Tibial artery (tissue), 4 donors: Measurements from ENCODE around the gene CDH4.

Experiments
- DNase-seq, 2 donors: peaks; one replicate each; pipeline ENCODE4 v3.0.0-alpha.2; 2019
- H3K27ac ChIP-seq, 2 donors: fragments of 200-600 bp; sonication (generic) in 1 of 2; 1 replicate in 1 of 2; 2 replicates in 1 of 2; pipeline ENCODE4 v1.5.1; 2018 to 2019; ENCODE audit warnings: mild to moderate bottlenecking in 1 of 2
- H3K27me3 ChIP-seq, 2 donors: fragments of 200-600 bp; sonication (generic) in 1 of 2; one replicate each; pipeline versions ENCODE4 v1.5.1 to v1.6.0; 2016 to 2019
- H3K36me3 ChIP-seq, 3 donors: fragments of 200-600 bp; sonication (generic) in 2 of 3; one replicate each; pipeline ENCODE4 v1.5.1; 2016 to 2019; ENCODE audit warnings: mild to moderate bottlenecking in 2 of 3
- H3K4me1 ChIP-seq, 4 donors: fragments of 200-600 bp; sonication (generic) in 2 of 4; 1 replicate in 3 of 4; 2 replicates in 1 of 4; pipeline ENCODE4 v1.5.1; 2016 to 2019
- H3K4me3 ChIP-seq, 2 donors: fragments of 200-600 bp; sonication (generic) in 1 of 2; 1 replicate in 1 of 2; 2 replicates in 1 of 2; pipeline ENCODE4 v1.5.1; 2018 to 2019; ENCODE audit warnings: mild to moderate bottlenecking in 2 of 2
- H3K9me3 ChIP-seq, 3 donors: fragments of 200-600 bp; sonication (generic) in 1 of 3; one replicate each; pipeline ENCODE4 v1.5.1; 2016 to 2019
- CTCF ChIP-seq, 2 experiments: fragments of 200-600 bp in 1 of 2; fragments of 450-650 bp in 1 of 2; IDR thresholded peaks; one replicate each; pipeline ENCODE4 v1.5.1; 2017 to 2019; ENCODE audit warnings: antibody characterized with exemption in 2 of 2, mild to moderate bottlenecking in 1 of 2, moderate library complexity in 1 of 2
- intact Hi-C: fragments of 100-400 bp; cut with DNase I; formaldehyde crosslinking; loops from one replicate; pipeline ENCODE4 v1.15.0; 2023; ENCODE audit warnings: low total_unique reads

CDH4 gene

GRCh38 chr20:61588411-61589385 lies 336.6 kb downstream of the CDH4 start:
- H3K4me3 ChIP-seq = no peak overlapping the region
- H3K27me3 ChIP-seq = peaks cover 0 to 9% of the 10 kb centered on the region in 2 donors
- H3K9me3 ChIP-seq = peaks cover 0 to 16% (median 12%) of the 10 kb centered on the region in 3 donors
- intact Hi-C loops = no loop called here
- no peaks in the 10 kb centered on the region for H3K36me3 ChIP-seq
- H3K4me1 ChIP-seq = no peaks in the 10 kb centered on the region
- no peak for DNase-seq
- no peak for TF ChIP-seq CTCF (IDR thresholded peaks at IDR 0.05)
- H3K27ac ChIP-seq = no peak overlapping the region

DNA sequence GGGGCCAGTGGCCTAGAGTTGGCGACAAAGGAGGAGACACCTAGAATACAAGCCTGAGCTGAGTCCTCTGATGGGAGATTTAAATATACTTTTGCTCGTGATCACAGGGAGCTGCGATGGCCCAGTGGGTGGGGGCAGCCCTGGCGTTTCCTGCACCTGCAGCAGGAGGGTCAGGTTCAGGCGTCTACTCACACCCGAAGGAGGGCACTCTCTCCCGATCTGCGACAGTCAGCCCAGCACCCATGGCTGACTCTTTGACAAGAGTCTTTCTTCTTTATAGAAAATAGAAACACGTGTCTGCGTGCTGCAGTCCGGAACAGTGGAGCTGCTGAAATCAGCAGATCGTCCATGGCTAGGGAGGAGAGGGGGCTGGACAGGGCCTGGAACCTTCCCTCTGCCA lies 338.2 kb downstream of the CDH4 start:
- no peak for TF ChIP-seq CTCF (IDR thresholded peaks at IDR 0.05)
- no peak for DNase-seq
- intact Hi-C loops = no loop called here
- peaks cover 0 to 18% (median 16%) of the 10 kb centered on the region in 3 donors for H3K9me3 ChIP-seq
- H3K27me3 ChIP-seq = peaks cover 0 to 9% of the 10 kb centered on the region in 2 donors
- no peak overlapping the region for H3K27ac ChIP-seq
- H3K36me3 ChIP-seq = no peaks in the 10 kb centered on the region
- H3K4me1 ChIP-seq = no peaks in the 10 kb centered on the region
- no peak overlapping the region for H3K4me3 ChIP-seq

DNA sequence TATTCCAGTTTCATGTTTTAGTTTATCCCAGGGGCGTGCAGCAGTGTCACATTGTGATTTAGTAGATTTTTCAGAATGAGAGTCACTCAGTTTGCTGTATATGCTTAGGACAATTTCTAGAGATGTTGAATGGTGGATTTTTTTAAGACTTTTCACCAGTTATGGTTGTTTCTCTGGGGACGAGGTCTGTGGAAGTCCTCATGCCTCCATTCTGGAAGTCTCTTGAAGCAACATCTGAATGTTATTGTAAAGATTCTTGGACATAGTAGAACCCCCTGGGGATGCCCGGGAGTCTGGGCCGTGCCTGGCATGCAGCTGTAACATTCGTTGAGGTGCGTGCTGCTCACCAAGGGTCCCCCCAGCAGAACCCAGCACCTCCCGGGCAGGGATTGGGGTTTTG lies 341.5 kb downstream of the CDH4 start:
- Histone ChIP-seq H3K27ac (no peak overlapping the region), H3K4me1 (no peaks in the 10 kb centered on the region), H3K27me3 (peaks cover 0 to 8% of the 10 kb centered on the region in 2 donors), H3K9me3 (peaks cover 0 to 45% (median 29%) of the 10 kb centered on the region in 3 donors), H3K4me3 (no peak overlapping the region), H3K36me3 (no peaks in the 10 kb centered on the region)
- intact Hi-C loops = no loop called here
- TF ChIP-seq CTCF (IDR thresholded peaks at IDR 0.05) = no peak
- DNase-seq = no peak

DNA sequence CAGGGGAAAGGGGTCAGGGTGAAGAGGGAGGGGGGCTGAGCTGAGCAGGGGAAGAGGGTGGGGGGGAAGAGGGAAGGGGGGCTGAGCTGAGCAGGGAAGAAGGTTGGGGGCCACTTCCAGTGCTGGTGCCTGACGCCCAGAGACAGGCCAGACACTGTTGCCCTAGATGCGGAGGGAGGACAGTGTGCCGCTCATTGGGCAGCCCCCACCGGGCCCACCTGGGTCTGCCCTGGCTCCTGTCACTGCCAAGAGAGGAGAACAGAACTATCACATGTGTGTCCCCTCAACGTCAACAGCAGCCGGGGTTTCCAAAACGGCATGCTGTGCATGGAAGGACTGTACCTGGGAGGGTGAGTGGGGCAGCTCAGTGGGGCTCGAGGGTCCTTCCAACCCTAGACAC lies 342.1 kb downstream of the CDH4 start:
- Histone ChIP-seq H3K36me3 (no peaks in the 10 kb centered on the region), H3K4me3 (no peak overlapping the region), H3K9me3 (peaks cover 0 to 45% (median 29%) of the 10 kb centered on the region in 3 donors), H3K4me1 (no peaks in the 10 kb centered on the region), H3K27me3 (peaks cover 0 to 11% of the 10 kb centered on the region in 2 donors), H3K27ac (no peak overlapping the region)
- no peak for DNase-seq
- TF ChIP-seq CTCF (IDR thresholded peaks at IDR 0.05) = no peak
- intact Hi-C loops = no loop called here

DNA sequence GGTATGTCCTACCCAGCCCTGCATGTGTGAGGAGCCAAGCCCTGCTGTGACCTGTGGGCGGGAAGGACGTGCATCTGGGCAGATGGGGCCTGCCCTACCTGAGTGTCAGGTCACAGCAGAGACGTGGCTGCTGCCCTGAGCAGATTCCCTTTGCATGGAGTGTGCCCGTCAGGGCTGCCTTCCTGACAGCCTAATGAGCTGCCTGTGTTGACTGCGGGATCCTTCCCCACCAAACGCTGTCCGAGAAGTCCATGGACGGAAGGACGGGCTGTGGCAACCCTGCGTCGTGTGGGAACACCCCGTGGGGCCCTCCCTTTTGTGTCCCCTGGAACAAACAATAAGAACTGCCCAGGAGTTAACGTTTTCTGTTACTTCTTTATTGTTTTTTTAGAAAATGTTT lies 343.2 kb downstream of the CDH4 start:
- H3K27ac ChIP-seq = no peak overlapping the region
- H3K36me3 ChIP-seq = no peaks in the 10 kb centered on the region
- TF ChIP-seq CTCF (IDR thresholded peaks at IDR 0.05) = no peak
- intact Hi-C loops = no loop called here
- H3K27me3 ChIP-seq = peaks cover 0 to 11% of the 10 kb centered on the region in 2 donors
- H3K9me3 ChIP-seq = peaks cover 0 to 45% (median 29%) of the 10 kb centered on the region in 3 donors
- no peaks in the 10 kb centered on the region for H3K4me1 ChIP-seq
- DNase-seq = no peak
- no peak overlapping the region for H3K4me3 ChIP-seq
